ENCODE results near the gene BGLAP.

The BGLAP gene

GRCh38 chr1:156268336-156268735 is 26.4 kb downstream of the BGLAP start:
- DNase-seq (ENCODE audit: low spot score): no peak
- H3K27me3 ChIP-seq (ENCODE audit: insufficient read depth, poor library complexity, severe bottlenecking): no peaks in the 10 kb centered on the region
- H3K27ac ChIP-seq (ENCODE audit: poor library complexity, severe bottlenecking): no peak overlapping the region
- H3K9me3 ChIP-seq (ENCODE audit: severe bottlenecking): no peaks in the 10 kb centered on the region
- no peak for TF ChIP-seq CTCF (IDR thresholded peaks at IDR 0.05; ENCODE audit: poor library complexity, severe bottlenecking)
- H3K36me3 ChIP-seq (ENCODE audit: low read depth): peaks cover 89% of the 10 kb centered on the region
- no peak for ATAC-seq (ENCODE audit: low read depth)
- peaks cover 5% of the 10 kb centered on the region for H3K4me1 ChIP-seq (ENCODE audit: insufficient read depth, poor library complexity, severe bottlenecking)
- no peak overlapping the region for H3K4me3 ChIP-seq (ENCODE audit: severe bottlenecking)

- ATAC-seq (ENCODE audit: low read depth): peak; percentile 40; the same call in 2 of the 3 replicates
- no peak for TF ChIP-seq CTCF (IDR thresholded peaks at IDR 0.05; ENCODE audit: poor library complexity, severe bottlenecking)
- no peaks in the 10 kb centered on the region for H3K27me3 ChIP-seq (ENCODE audit: insufficient read depth, poor library complexity, severe bottlenecking)
- H3K27ac ChIP-seq (ENCODE audit: poor library complexity, severe bottlenecking): no peak overlapping the region
- peaks cover 91% of the 10 kb centered on the region for H3K36me3 ChIP-seq (ENCODE audit: low read depth)
- no peak for DNase-seq (ENCODE audit: low spot score)
- no peaks in the 10 kb centered on the region for H3K4me1 ChIP-seq (ENCODE audit: insufficient read depth, poor library complexity, severe bottlenecking)
- H3K4me3 ChIP-seq (ENCODE audit: severe bottlenecking): no peak overlapping the region
- H3K9me3 ChIP-seq (ENCODE audit: severe bottlenecking): no peaks in the 10 kb centered on the region
Measured at GRCh38 chr1:156270314-156270713, 28.3 kb downstream of the BGLAP start.

- H3K4me3 ChIP-seq (ENCODE audit: severe bottlenecking): no peak overlapping the region
- no peaks in the 10 kb centered on the region for H3K27me3 ChIP-seq (ENCODE audit: insufficient read depth, poor library complexity, severe bottlenecking)
- no peak for DNase-seq (ENCODE audit: low spot score)
- no peak overlapping the region for H3K27ac ChIP-seq (ENCODE audit: poor library complexity, severe bottlenecking)
- H3K36me3 ChIP-seq (ENCODE audit: low read depth): peaks cover 88% of the 10 kb centered on the region
- no peak for TF ChIP-seq CTCF (IDR thresholded peaks at IDR 0.05; ENCODE audit: poor library complexity, severe bottlenecking)
- ATAC-seq (ENCODE audit: low read depth): no peak
- H3K4me1 ChIP-seq (ENCODE audit: insufficient read depth, poor library complexity, severe bottlenecking): peaks cover 8% of the 10 kb centered on the region
- no peaks in the 10 kb centered on the region for H3K9me3 ChIP-seq (ENCODE audit: severe bottlenecking)
Measured at GRCh38 chr1:156276532-156276931, 34.5 kb downstream of the BGLAP start.

GRCh38 chr1:156276966-156277381 is 35.0 kb downstream of the BGLAP start:
- Histone ChIP-seq H3K27me3 (ENCODE audit: insufficient read depth, poor library complexity, severe bottlenecking) (no peaks in the 10 kb centered on the region), H3K9me3 (ENCODE audit: severe bottlenecking) (no peaks in the 10 kb centered on the region), H3K36me3 (ENCODE audit: low read depth) (peaks cover 84% of the 10 kb centered on the region), H3K4me1 (ENCODE audit: insufficient read depth, poor library complexity, severe bottlenecking) (peaks cover 9% of the 10 kb centered on the region), H3K27ac (ENCODE audit: poor library complexity, severe bottlenecking) (no peak overlapping the region), H3K4me3 (ENCODE audit: severe bottlenecking) (no peak overlapping the region)
- no peak for DNase-seq (ENCODE audit: low spot score)
- TF ChIP-seq CTCF (IDR thresholded peaks at IDR 0.05; ENCODE audit: poor library complexity, severe bottlenecking): no peak
- peak; percentile 64 for ATAC-seq (ENCODE audit: low read depth)

DNA sequence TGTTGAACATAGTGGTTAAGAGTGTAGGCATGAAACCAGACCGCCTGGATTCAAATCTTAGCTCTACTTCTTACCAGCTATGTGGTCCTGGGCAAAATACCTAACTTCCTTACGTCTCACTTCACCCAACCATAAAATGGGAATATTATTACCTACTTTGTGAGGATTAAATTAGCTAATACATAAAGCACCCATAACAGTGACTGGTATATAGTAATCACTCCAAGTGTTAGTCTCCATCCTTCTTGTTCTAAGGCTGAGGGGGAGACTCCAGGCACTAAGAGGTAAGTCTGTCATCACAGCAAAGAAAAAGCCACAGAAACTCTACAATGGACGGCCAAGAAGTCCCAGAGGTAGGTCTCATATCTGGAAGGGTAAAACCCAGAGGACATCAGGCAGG is 37.9 kb downstream of the BGLAP start:
- Histone ChIP-seq H3K27me3 (ENCODE audit: insufficient read depth, poor library complexity, severe bottlenecking) (no peaks in the 10 kb centered on the region), H3K4me1 (ENCODE audit: insufficient read depth, poor library complexity, severe bottlenecking) (peaks cover 14% of the 10 kb centered on the region), H3K9me3 (ENCODE audit: severe bottlenecking) (no peaks in the 10 kb centered on the region), H3K27ac (ENCODE audit: poor library complexity, severe bottlenecking) (no peak overlapping the region), H3K36me3 (ENCODE audit: low read depth) (peaks cover 57% of the 10 kb centered on the region), H3K4me3 (ENCODE audit: severe bottlenecking) (no peak overlapping the region)
- no peak for DNase-seq (ENCODE audit: low spot score)
- TF ChIP-seq CTCF (IDR thresholded peaks at IDR 0.05; ENCODE audit: poor library complexity, severe bottlenecking): no peak
- no peak for ATAC-seq (ENCODE audit: low read depth)

Measured in RWPE2 (cell line).